GM13976 (cell line): ENCODE measurements around the gene TNFRSF25.
"Not testable (repeated sequence)": the region's sequence is repeated elsewhere in the genome, so short reads cannot be mapped to it uniquely, and the experiment has no call there.

Experiments used
- DNase-seq: peaks from one replicate; pipeline ENCODE4 v3.0.0; 2012; ENCODE audit warnings: low spot score
- in situ Hi-C: fragments of 300-500 bp; cut with MboI; formaldehyde crosslinking; loops from one replicate; pipeline ENCODE4 v1.12.0; 2022; ENCODE audit warnings: low sequenced_read_pairs, mixed read lengths, inconsistent platforms; ENCODE audit not compliant: unreplicated experiment
- TF ChIP-seq, protein P1 (sequence below): IDR thresholded peaks from 2 replicates; pipeline ENCODE4 v1.5.1; 2012; ENCODE audit warnings: borderline replicate concordance, mild to moderate bottlenecking; ENCODE audit not compliant: insufficient read depth; ENCODE audit errors: extremely low read depth, missing control alignments, control extremely low read depth

TNFRSF25 gene

GRCh38 chr1:6497215-6497866 lies 31.4 kb upstream of the TNFRSF25 start:
- TF ChIP-seq, protein P1, sequence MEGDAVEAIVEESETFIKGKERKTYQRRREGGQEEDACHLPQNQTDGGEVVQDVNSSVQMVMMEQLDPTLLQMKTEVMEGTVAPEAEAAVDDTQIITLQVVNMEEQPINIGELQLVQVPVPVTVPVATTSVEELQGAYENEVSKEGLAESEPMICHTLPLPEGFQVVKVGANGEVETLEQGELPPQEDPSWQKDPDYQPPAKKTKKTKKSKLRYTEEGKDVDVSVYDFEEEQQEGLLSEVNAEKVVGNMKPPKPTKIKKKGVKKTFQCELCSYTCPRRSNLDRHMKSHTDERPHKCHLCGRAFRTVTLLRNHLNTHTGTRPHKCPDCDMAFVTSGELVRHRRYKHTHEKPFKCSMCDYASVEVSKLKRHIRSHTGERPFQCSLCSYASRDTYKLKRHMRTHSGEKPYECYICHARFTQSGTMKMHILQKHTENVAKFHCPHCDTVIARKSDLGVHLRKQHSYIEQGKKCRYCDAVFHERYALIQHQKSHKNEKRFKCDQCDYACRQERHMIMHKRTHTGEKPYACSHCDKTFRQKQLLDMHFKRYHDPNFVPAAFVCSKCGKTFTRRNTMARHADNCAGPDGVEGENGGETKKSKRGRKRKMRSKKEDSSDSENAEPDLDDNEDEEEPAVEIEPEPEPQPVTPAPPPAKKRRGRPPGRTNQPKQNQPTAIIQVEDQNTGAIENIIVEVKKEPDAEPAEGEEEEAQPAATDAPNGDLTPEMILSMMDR: no peak
- in situ Hi-C loops: no loop called here
- DNase-seq: peak; percentile 80

DNA sequence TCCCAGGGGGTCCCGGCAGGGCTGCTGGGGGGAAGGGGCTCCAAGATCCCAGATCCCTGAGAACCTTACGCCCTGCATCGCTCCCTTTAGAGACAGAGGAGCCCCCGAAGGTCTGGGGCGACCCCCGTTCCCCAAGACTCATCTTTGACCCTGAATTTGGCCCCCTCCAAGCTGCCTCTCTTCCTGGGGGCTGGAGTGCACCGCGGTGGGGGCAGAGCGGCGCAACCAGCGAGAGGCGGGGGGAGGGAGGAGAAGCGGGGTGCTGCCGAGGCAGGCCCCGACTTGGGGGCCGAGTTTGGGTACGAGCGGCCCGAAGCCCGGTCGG lies 30.9 kb upstream of the TNFRSF25 start:
- in situ Hi-C loops: no loop called here
- TF ChIP-seq, protein P1: no peak

GRCh38 chr1:6496365-6496721 lies 30.4 kb upstream of the TNFRSF25 start:
- TF ChIP-seq, protein P1: no peak
- in situ Hi-C loops: no loop called here

More for the DNA sequence above, 30.9 kb upstream of the TNFRSF25 start:
- no peak for DNase-seq

DNA sequence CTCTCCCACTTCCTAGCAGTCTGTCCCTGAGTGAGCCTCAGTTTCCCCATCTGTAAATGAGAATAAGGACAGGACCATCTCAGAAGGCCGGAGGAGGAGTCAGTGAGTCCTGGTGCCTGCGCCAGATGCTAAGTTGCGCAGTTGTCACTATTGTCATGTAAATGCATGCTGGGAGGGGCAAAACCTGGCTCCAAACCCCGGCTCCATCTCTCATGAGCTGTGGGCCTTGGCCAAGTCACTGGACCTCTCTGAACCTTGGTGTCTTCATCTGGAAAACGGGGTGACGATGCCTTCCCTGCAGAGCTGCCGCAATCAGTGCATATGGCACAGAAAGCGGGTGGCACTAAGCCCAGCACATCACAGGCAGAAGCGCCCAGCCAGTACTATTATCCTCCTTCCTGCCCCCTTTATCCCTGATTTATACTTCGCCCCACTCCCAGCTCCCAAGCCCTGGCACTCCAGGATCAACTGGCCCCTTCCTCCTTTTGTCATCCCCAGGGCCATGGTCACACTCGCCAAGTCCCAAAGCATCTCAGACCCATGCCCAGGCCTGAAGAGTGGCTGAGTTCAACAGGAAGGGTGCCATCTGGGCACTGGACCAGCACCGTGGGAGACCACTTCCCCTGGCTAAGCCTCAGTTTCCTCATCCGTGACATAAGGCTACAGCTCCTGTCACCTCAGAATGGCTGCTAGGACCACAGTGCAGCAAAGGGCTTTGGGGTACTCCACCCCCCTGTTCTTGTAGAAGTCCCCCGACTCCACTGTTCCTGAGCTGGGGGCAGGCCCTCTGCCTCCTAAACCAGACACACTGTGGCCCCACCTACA lies 29.8 kb upstream of the TNFRSF25 start:
- in situ Hi-C loops: no loop called here

More at GRCh38 chr1:6496365-6496721, 30.4 kb upstream of the TNFRSF25 start:
- no peak for DNase-seq

GRCh38 chr1:6495041-6495441 lies 29.1 kb upstream of the TNFRSF25 start:
- TF ChIP-seq, protein P1: no peak
- in situ Hi-C loops: no loop called here
- no peak for DNase-seq

More for the DNA sequence above, 29.8 kb upstream of the TNFRSF25 start:
- no peak for DNase-seq
- TF ChIP-seq, protein P1: no peak

- no peak for DNase-seq
- TF ChIP-seq, protein P1: no peak
- in situ Hi-C loops: no loop called here
These were observed 28.7 kb upstream of the TNFRSF25 start for GRCh38 chr1:6494627-6495026.

DNA sequence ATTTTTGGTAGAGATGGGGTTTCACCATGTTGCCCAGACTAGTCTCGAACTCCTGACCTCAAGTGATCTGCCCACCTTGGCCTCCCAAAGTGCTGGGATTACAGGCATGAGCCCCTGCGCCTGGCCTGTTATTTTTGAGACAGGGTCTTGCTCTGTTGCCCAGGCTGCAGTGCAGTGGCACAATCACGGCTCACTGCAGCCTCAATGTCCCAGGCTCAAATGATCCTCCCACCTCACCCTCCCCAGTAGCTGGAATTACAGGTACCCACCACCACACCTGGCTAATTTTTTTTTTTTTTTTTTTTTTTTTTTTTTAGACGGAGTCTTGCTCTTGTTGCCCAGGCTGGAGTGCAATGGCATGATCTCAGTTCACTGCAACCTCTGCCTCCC lies 27.9 kb upstream of the TNFRSF25 start:
- in situ Hi-C loops, DNase-seq: not testable (repeated sequence)
